A549 (cell line): ENCODE measurements around the gene NUTF2. TPM values are rescaled to one million over a fixed set of nuclear protein-coding genes. Genes with fewer than 3 reads are reported as not detected.

Experiments used
- ATAC-seq, 2 experiments: fragments of 200-7000 bp in 1 of 2; fragments of >200 bp in 1 of 2; cut with Nextera tagmentation in 1 of 2; cut with Tn5 transposase in 1 of 2; 3 replicates each; pipeline versions ENCODE4 v1.8.0 to v1.9.1; 2018 to 2020; ENCODE audit warnings: mild to moderate bottlenecking in 1 of 2, moderate library complexity in 1 of 2
- CTCF ChIA-PET: fragments of 300-600 bp; sonication (Branson Sonifier 250); formaldehyde crosslinking; extraction: SDS; loops from one replicate; lab custom pipeline; 2021; ENCODE audit warnings: antibody characterized with exemption, inconsistent platforms; lab: Yijun Ruan, JAX
- POLR2A ChIA-PET: fragments of 350-600 bp; formaldehyde crosslinking; extraction: SDS; loops from one replicate; lab custom pipeline; 2021; ENCODE audit warnings: antibody characterized with exemption, inconsistent platforms; lab: Yijun Ruan, JAX
- DNase-seq, 2 experiments: peaks; one replicate each; pipeline versions ENCODE4 v3.0.0 to v3.0.0-alpha.2; 2011 to 2016; ENCODE audit warnings: low read depth in 1 of 2, low spot score in 1 of 2
- FAIRE-seq: peaks from 2 replicates; lab custom pipeline; 2011; peaks lifted over from hg19 to GRCh38; lab: Jason Lieb, UNC
- H3K27ac ChIP-seq, 2 experiments: fragments of >200 bp; sonication (Bioruptor Twin); formaldehyde crosslinking; 3 replicates each; pipeline ENCODE4 v1.5.1; 2016 to 2017
- H3K4me1 ChIP-seq: fragments of >200 bp; sonication (Bioruptor Twin); formaldehyde crosslinking; 3 replicates; pipeline ENCODE4 v1.6.1; 2016
- H3K4me2 ChIP-seq: fragments of >200 bp; sonication (Bioruptor Twin); formaldehyde crosslinking; 3 replicates; pipeline ENCODE4 v1.6.1; 2016
- H3K4me3 ChIP-seq: fragments of >200 bp; sonication (Bioruptor Twin); formaldehyde crosslinking; 3 replicates; pipeline ENCODE4 v1.5.1; 2016
- H3K9me3 ChIP-seq: fragments of >200 bp; sonication (Bioruptor Twin); formaldehyde crosslinking; 3 replicates; pipeline ENCODE4 v1.6.1; 2016
- CEBPB ChIP-seq, 2 experiments: fragments of >200 bp in 1 of 2; sonication (Bioruptor Twin) in 1 of 2; formaldehyde crosslinking in 1 of 2; IDR thresholded peaks; 2 replicates each; pipeline ENCODE4 v1.6.1; 2012 to 2016
- CHD2 ChIP-seq: fragments of 150-350 bp; IDR thresholded peaks from 2 replicates; pipeline ENCODE4 v1.6.1; 2014; ENCODE audit warnings: low read length; ENCODE audit not compliant: partially characterized antibody
- CHD4 ChIP-seq: fragments of 200-600 bp; sonication (generic); IDR thresholded peaks from 2 replicates; pipeline ENCODE4 v1.6.1; 2016; ENCODE audit warnings: antibody characterized with exemption, mild to moderate bottlenecking, borderline replicate concordance
- EHF ChIP-seq: fragments of 250-450 bp; sonication (Bioruptor Pico); IDR thresholded peaks from 2 replicates; pipeline ENCODE4 v1.5.0; 2020; ENCODE audit warnings: mild to moderate bottlenecking
- EHMT2 ChIP-seq: fragments of 200-600 bp; sonication (generic); IDR thresholded peaks from 2 replicates; pipeline ENCODE4 v1.6.1; 2016; ENCODE audit warnings: antibody characterized with exemption, low read depth, mild to moderate bottlenecking, moderate library complexity
- EP300 ChIP-seq, 2 experiments: fragments of >200 bp; sonication (Bioruptor Twin); formaldehyde crosslinking; IDR thresholded peaks; 2 replicates in 1 of 2; 3 replicates in 1 of 2; pipeline ENCODE4 v1.6.1; 2016 to 2017
- FOSL2 ChIP-seq, 2 experiments: fragments of 450-650 bp in 1 of 2; fragments of >200 bp in 1 of 2; sonication (Bioruptor Twin) in 1 of 2; formaldehyde crosslinking; IDR thresholded peaks; 2 replicates each; pipeline versions ENCODE4 v1.5.0 to v1.6.1; 2016 to 2020; ENCODE audit warnings: mild to moderate bottlenecking in 1 of 2, moderate library complexity in 1 of 2
- GATA3 ChIP-seq: IDR thresholded peaks from 2 replicates; pipeline ENCODE4 v1.6.1; 2012; ENCODE audit warnings: borderline replicate concordance
- HOXB5 ChIP-seq: fragments of 250-450 bp; sonication (Bioruptor Pico); IDR thresholded peaks from 2 replicates; pipeline ENCODE4 v1.5.0; 2020; ENCODE audit warnings: mild to moderate bottlenecking, moderate library complexity
- JUNB ChIP-seq: fragments of >200 bp; sonication (Bioruptor Twin); formaldehyde crosslinking; IDR thresholded peaks from 2 replicates; pipeline ENCODE4 v1.6.1; 2016
- MAFK ChIP-seq: fragments of 450-650 bp; IDR thresholded peaks from 2 replicates; pipeline ENCODE4 v1.6.1; 2014; ENCODE audit not compliant: partially characterized antibody
- MAZ ChIP-seq: fragments of 150-350 bp; IDR thresholded peaks from 2 replicates; pipeline ENCODE4 v1.6.1; 2014; ENCODE audit warnings: antibody characterized with exemption, low read depth, low read length, borderline replicate concordance
- MYC ChIP-seq: IDR thresholded peaks from 2 replicates; pipeline ENCODE4 v1.6.1; 2012; ENCODE audit warnings: mild to moderate bottlenecking, inconsistent platforms, low read length, improper control_type of control experiment, borderline replicate concordance
- NFE2L2 ChIP-seq: fragments of 150-350 bp; conservative IDR thresholded peaks from 2 replicates; pipeline ENCODE4 v1.6.1; 2014; ENCODE audit warnings: low read length
- RCOR1 ChIP-seq: fragments of 150-350 bp; IDR thresholded peaks from 2 replicates; pipeline ENCODE4 v1.6.1; 2014; ENCODE audit warnings: antibody characterized with exemption, low read length, low read depth
- SMC3 ChIP-seq: fragments of >200 bp; sonication (Bioruptor Twin); formaldehyde crosslinking; IDR thresholded peaks from 3 replicates; pipeline ENCODE4 v1.6.1; 2018; ENCODE audit warnings: inconsistent platforms
- TP53 ChIP-seq: fragments of 250-450 bp; sonication (Bioruptor Pico); IDR thresholded peaks from 2 replicates; pipeline ENCODE4 v1.5.0; 2021; ENCODE audit warnings: mild to moderate bottlenecking, moderate library complexity
- WGBS: methylation state at CpG from one replicate; pipeline ENCODE4 v1.1.6; 2017; ENCODE audit errors: missing lambda C conversion rate; 5-methylcytosine and 5-hydroxymethylcytosine counted together
- polyA plus RNA-seq, 4 experiments: library from polyadenylated mRNA; depleted of rRNA in 3 of 4; stranded (reverse); fragments of >200 nt; fragmentation: RNase III in 1 of 4; extraction: RNeasy Plus Mini Kit Qiagen cat#74134 plus additional on column Dnase treatment in 1 of 4; gene quantifications; 2 replicates in 3 of 4; 3 replicates in 1 of 4; pipeline ENCODE4 v1.2.3, GENCODE V29; 2011 to 2017
- TF ChIP-seq, protein P1 (sequence below): IDR thresholded peaks from 2 replicates; pipeline ENCODE4 v1.6.1; 2012; ENCODE audit warnings: low read depth, borderline replicate concordance
- TF ChIP-seq, protein P2 (sequence below): fragments of >200 bp; sonication (Bioruptor Twin); formaldehyde crosslinking; IDR thresholded peaks from 2 replicates; pipeline ENCODE4 v1.6.1; 2016
- TF ChIP-seq, protein P3 (sequence below): fragments of 250-450 bp; sonication (Bioruptor Pico); IDR thresholded peaks from 2 replicates; pipeline ENCODE4 v1.5.0; 2021; ENCODE audit warnings: mild to moderate bottlenecking, moderate library complexity, borderline replicate concordance
- TF ChIP-seq, protein P4 (sequence below): fragments of >200 bp; sonication (Bioruptor Twin); formaldehyde crosslinking; IDR thresholded peaks from 3 replicates; pipeline ENCODE4 v1.5.1; 2016
- TF ChIP-seq, protein P5 (sequence below): IDR thresholded peaks from 2 replicates; pipeline ENCODE4 v1.6.1; 2012
- TF ChIP-seq, protein P6 (sequence below): fragments of >200 bp; sonication (Bioruptor Twin); formaldehyde crosslinking; IDR thresholded peaks from 3 replicates; pipeline ENCODE4 v1.6.1; 2016
- TF ChIP-seq, protein P7 (sequence below): IDR thresholded peaks from 2 replicates; pipeline ENCODE4 v1.6.1; 2012
- TF ChIP-seq, protein P8 (sequence below): fragments of 150-350 bp; IDR thresholded peaks from 2 replicates; pipeline ENCODE4 v1.6.1; 2014; ENCODE audit warnings: low read depth, mild to moderate bottlenecking, low read length

NUTF2 gene
- polyA plus RNA-seq, 2 of the 4 experiments (the other 2 are of a cell fraction) = 168 to 287 TPM

DNA sequence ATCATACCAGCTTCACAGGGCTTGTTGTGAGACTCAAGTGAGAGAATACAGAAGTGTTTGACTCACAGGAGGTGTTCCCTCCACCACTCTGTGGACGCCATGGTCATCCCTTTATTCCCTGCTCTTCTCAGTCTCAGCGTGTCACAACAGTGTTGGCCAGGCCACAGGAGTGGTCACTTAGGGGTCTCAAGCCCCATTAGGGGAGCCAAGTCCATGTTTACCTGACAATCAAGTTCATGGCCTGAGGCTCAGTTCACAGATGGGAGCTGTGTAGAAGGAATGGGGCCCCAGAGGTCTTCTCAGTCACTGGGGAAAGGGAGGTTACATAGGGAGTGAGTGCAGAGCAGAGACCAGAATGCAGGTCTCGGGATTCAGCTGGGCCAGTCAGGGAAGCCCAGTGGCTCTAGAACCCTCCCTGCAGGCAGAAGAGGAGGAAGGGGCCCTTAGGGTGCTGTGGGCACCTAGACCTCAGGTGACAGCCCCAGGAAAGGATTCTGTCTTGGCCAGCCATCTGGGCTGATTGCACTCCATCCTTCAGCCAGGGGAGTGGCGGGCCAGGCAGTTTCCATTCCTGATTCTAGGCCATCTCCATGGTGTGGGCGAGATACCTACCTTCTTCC is 10.3 kb downstream of the NUTF2 start:
- peak overlapping the region; percentile 65 for H3K4me2 ChIP-seq
- no peak for FAIRE-seq
- peak overlapping the region in 1 of 2 experiments; percentile 56; a peak in 3 of 6 replicates for H3K27ac ChIP-seq
- H3K4me3 ChIP-seq = no peak overlapping the region
- no peak for TF ChIP-seq GATA3
- TF ChIP-seq SMC3 = no peak
- no peak for TF ChIP-seq EHMT2
- TF ChIP-seq EP300 (IDR thresholded peaks at IDR 0.05) = no peak
- no peak for TF ChIP-seq CEBPB (IDR thresholded peaks at IDR 0.05)
- TF ChIP-seq, protein P1, sequence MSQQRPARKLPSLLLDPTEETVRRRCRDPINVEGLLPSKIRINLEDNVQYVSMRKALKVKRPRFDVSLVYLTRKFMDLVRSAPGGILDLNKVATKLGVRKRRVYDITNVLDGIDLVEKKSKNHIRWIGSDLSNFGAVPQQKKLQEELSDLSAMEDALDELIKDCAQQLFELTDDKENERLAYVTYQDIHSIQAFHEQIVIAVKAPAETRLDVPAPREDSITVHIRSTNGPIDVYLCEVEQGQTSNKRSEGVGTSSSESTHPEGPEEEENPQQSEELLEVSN = no peak
- TF ChIP-seq, protein P2, sequence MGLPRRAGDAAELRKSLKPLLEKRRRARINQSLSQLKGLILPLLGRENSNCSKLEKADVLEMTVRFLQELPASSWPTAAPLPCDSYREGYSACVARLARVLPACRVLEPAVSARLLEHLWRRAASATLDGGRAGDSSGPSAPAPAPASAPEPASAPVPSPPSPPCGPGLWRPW = no peak
- no peak for TF ChIP-seq NFE2L2
- TF ChIP-seq FOSL2 (IDR thresholded peaks at IDR 0.05) = no peak
- TF ChIP-seq FOSL2 (CRISPR knock-in tag; IDR thresholded peaks at IDR 0.05) = no peak
- no peak for TF ChIP-seq TP53 (CRISPR knock-in tag)
- peaks cover 48% of the 10 kb centered on the region for H3K4me1 ChIP-seq
- DNase-seq = no peak
- POLR2A ChIA-PET = no interaction called here
- ATAC-seq = peak; percentile 35 to 51; a peak in 5 of 6 replicates
- no peaks in the 10 kb centered on the region for H3K9me3 ChIP-seq
- 87% methylated on average over 5 of the region's 5 CpGs for WGBS
- CTCF ChIA-PET = interaction anchor here (0.7 to 1.7 kb wide), 5 partner anchors 9 to 58 kb away, joined by 3 to 7 read pairs (median 3); partner anchors contain the start of gene NRN1L

DNA sequence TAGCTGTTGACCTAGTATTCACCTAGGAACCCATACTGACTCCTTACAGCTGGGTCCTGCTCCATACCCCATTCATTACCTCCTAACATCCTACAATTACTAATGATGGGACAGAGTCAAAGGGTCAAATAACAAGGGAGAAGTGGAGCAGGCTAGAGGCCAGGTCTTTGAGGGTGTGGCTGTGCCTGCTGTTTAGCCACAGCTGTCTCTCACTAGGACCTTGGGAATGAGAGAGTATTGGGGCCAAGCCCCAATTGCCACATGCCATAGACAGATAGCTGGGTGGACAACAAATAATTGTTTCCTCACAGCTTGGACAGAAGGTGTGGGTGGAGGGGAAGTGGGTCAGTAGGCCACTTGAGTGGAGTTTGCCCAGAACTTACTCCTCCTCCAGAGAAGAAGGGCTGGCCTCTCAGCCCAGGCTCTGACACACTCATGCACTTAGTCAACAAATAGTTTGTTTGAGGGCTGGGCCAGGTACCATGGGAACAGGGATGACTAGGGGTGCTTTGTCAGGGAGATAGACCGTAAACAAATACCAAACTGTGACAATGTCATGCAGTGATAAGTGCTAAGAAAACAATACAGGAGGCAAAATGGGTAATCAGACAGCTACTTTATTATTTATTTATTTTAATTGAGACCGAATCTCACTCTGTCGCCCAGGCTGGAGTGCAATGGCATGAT is 11.0 kb downstream of the NUTF2 start:
- peak overlapping the region in 1 of 2 experiments; percentile 56; a peak in 3 of 6 replicates for H3K27ac ChIP-seq
- peak overlapping the region; percentile 65 for H3K4me2 ChIP-seq
- FAIRE-seq (no peak), DNase-seq (peak; percentile 95 to 96), ATAC-seq (peak; percentile 97 to 98)
- H3K9me3 ChIP-seq = no peaks in the 10 kb centered on the region
- 26% methylated on average over 3 of the region's 3 CpGs for WGBS
- no peak overlapping the region for H3K4me3 ChIP-seq
- CTCF ChIA-PET = interaction anchor here (0.7 to 1.7 kb wide), 5 partner anchors 9 to 58 kb away, joined by 3 to 7 read pairs (median 3); partner anchors contain the start of gene NRN1L
- POLR2A ChIA-PET = interaction anchor here (0.7 kb wide), 1 partner anchor 41 kb away, joined by 3 read pairs; no protein-coding TSS in a partner anchor
- H3K4me1 ChIP-seq = peaks cover 54% of the 10 kb centered on the region
- TF ChIP-seq MAZ (no peak), MAFK (peak; percentile 34), GATA3 (peak; percentile 29; the same call in 1 of the 2 replicates), EHF (CRISPR knock-in tag) (no peak), CHD4 (no peak), HOXB5 (CRISPR knock-in tag) (no peak; the same call in 1 of the 2 replicates), CHD2 (no peak), MYC (no peak), RCOR1 (no peak), JUNB (no peak), CEBPB (IDR thresholded peaks at IDR 0.05) (no peak)
- TF ChIP-seq, protein P3, sequence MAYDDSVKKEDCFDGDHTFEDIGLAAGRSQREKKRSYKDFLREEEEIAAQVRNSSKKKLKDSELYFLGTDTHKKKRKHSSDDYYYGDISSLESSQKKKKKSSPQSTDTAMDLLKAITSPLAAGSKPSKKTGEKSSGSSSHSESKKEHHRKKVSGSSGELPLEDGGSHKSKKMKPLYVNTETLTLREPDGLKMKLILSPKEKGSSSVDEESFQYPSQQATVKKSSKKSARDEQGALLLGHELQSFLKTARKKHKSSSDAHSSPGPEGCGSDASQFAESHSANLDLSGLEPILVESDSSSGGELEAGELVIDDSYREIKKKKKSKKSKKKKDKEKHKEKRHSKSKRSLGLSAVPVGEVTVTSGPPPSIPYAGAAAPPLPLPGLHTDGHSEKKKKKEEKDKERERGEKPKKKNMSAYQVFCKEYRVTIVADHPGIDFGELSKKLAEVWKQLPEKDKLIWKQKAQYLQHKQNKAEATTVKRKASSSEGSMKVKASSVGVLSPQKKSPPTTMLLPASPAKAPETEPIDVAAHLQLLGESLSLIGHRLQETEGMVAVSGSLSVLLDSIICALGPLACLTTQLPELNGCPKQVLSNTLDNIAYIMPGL = no peak
- TF ChIP-seq, protein P4, sequence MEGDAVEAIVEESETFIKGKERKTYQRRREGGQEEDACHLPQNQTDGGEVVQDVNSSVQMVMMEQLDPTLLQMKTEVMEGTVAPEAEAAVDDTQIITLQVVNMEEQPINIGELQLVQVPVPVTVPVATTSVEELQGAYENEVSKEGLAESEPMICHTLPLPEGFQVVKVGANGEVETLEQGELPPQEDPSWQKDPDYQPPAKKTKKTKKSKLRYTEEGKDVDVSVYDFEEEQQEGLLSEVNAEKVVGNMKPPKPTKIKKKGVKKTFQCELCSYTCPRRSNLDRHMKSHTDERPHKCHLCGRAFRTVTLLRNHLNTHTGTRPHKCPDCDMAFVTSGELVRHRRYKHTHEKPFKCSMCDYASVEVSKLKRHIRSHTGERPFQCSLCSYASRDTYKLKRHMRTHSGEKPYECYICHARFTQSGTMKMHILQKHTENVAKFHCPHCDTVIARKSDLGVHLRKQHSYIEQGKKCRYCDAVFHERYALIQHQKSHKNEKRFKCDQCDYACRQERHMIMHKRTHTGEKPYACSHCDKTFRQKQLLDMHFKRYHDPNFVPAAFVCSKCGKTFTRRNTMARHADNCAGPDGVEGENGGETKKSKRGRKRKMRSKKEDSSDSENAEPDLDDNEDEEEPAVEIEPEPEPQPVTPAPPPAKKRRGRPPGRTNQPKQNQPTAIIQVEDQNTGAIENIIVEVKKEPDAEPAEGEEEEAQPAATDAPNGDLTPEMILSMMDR = no peak
- TF ChIP-seq, protein P5, sequence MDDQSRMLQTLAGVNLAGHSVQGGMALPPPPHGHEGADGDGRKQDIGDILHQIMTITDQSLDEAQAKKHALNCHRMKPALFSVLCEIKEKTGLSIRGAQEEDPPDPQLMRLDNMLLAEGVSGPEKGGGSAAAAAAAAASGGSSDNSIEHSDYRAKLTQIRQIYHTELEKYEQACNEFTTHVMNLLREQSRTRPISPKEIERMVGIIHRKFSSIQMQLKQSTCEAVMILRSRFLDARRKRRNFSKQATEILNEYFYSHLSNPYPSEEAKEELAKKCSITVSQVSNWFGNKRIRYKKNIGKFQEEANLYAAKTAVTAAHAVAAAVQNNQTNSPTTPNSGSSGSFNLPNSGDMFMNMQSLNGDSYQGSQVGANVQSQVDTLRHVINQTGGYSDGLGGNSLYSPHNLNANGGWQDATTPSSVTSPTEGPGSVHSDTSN = peak; percentile 54; the same call in 1 of the 2 replicates
- TF ChIP-seq, protein P6, sequence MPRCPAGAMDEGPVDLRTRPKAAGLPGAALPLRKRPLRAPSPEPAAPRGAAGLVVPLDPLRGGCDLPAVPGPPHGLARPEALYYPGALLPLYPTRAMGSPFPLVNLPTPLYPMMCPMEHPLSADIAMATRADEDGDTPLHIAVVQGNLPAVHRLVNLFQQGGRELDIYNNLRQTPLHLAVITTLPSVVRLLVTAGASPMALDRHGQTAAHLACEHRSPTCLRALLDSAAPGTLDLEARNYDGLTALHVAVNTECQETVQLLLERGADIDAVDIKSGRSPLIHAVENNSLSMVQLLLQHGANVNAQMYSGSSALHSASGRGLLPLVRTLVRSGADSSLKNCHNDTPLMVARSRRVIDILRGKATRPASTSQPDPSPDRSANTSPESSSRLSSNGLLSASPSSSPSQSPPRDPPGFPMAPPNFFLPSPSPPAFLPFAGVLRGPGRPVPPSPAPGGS = no peak
- TF ChIP-seq, protein P7, sequence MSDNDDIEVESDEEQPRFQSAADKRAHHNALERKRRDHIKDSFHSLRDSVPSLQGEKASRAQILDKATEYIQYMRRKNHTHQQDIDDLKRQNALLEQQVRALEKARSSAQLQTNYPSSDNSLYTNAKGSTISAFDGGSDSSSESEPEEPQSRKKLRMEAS = 0 out of 2 replicates have a peak, but pooled peaks have one; percentile 37
- TF ChIP-seq, protein P8, sequence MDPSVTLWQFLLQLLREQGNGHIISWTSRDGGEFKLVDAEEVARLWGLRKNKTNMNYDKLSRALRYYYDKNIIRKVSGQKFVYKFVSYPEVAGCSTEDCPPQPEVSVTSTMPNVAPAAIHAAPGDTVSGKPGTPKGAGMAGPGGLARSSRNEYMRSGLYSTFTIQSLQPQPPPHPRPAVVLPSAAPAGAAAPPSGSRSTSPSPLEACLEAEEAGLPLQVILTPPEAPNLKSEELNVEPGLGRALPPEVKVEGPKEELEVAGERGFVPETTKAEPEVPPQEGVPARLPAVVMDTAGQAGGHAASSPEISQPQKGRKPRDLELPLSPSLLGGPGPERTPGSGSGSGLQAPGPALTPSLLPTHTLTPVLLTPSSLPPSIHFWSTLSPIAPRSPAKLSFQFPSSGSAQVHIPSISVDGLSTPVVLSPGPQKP = no peak
- TF ChIP-seq, protein P2 = no peak
